ENCODE data around the gene TECRL. TPM values are rescaled to one million over a fixed set of nuclear protein-coding genes. Genes with fewer than 3 reads are reported as not detected.
A peak's percentile ranks its signal among the peaks of the same experiment; 100 is the strongest.

The TECRL gene
- total and polyA plus RNA-seq, 2 experiments from 2014 or later = not detected

GRCh38 chr4:64405761-64406160, 3.5 kb downstream of the TECRL start (continued):
- no peak for TF ChIP-seq ETS1 (IDR thresholded peaks at IDR 0.05)
- no peak for TF ChIP-seq STAT1 (IDR thresholded peaks at IDR 0.05; ENCODE audit: unreplicated experiment)
- TF ChIP-seq ZNF462 (CRISPR knock-in tag; IDR thresholded peaks at IDR 0.05) = no peak
- no peak for TF ChIP-seq EZH2 (IDR thresholded peaks at IDR 0.05; ENCODE audit: low read depth, unreplicated experiment)
- no peak for TF ChIP-seq NANOG (IDR thresholded peaks at IDR 0.05; ENCODE audit: borderline replicate concordance)

- Histone ChIP-seq H3K27me3 (ENCODE audit: insufficient read depth) (no peaks in the 10 kb centered on the region), H3K9me2 (ENCODE audit: insufficient read depth) (no peaks in the 10 kb centered on the region; the same call in 1 of the 2 replicates), H3K36me3 (ENCODE audit: insufficient read depth) (no peaks in the 10 kb centered on the region), H3K4me3 (no peak overlapping the region), H3F3A (replicated peaks; ENCODE audit: low read depth) (no peaks in the 10 kb centered on the region), H3K4me2 (no peak overlapping the region), H3K4me1 (ENCODE audit: insufficient read depth) (no peaks in the 10 kb centered on the region), H3K27ac (ENCODE audit: low read depth) (no peak overlapping the region), H4K20me1 (replicated peaks; ENCODE audit: insufficient read depth) (no peaks in the 10 kb centered on the region), H3K79me2 (replicated peaks; ENCODE audit: insufficient read depth) (no peaks in the 10 kb centered on the region), H2AFZ (0 out of 2 replicates have a peak overlapping the region, but pooled peaks have one; percentile 2)
- no peak for DNase-seq (ENCODE audit: low spot score)
- no peak for ATAC-seq
- no peak overlapping the region for H3K27ac Mint-ChIP-seq
- no peaks in the 10 kb centered on the region for H3K4me1 Mint-ChIP-seq
- H3K4me3 Mint-ChIP-seq = no peak overlapping the region
- peaks cover 19% of the 10 kb centered on the region for H3K9me3 Mint-ChIP-seq
- H3K27me3 Mint-ChIP-seq (ENCODE audit: insufficient read depth, low read depth, poor library complexity) = no peaks in the 10 kb centered on the region
- H3K36me3 Mint-ChIP-seq (ENCODE audit: low read depth) = peaks cover 20% of the 10 kb centered on the region; the same call in 2 of the 3 replicates
- no peak for TF ChIP-seq EZH2 (IDR thresholded peaks at IDR 0.05; ENCODE audit: low read depth, unreplicated experiment)
- no peak for TF ChIP-seq ETS1 (IDR thresholded peaks at IDR 0.05)
- TF ChIP-seq JUNB (IDR thresholded peaks at IDR 0.05; ENCODE audit: unreplicated experiment) = no peak
- no peak for TF ChIP-seq NANOG (IDR thresholded peaks at IDR 0.05; ENCODE audit: borderline replicate concordance)
- TF ChIP-seq STAT1 (IDR thresholded peaks at IDR 0.05; ENCODE audit: unreplicated experiment) = no peak
- TF ChIP-seq ZNF114 (CRISPR knock-in tag; IDR thresholded peaks at IDR 0.05) = no peak
- no peak for TF ChIP-seq POLR2AphosphoS5 (IDR thresholded peaks at IDR 0.05; ENCODE audit: low read depth)
- no peak for TF ChIP-seq CTCF (conservative IDR thresholded peaks at IDR 0.05; ENCODE audit: low read depth in 2 of 2)
- TF ChIP-seq ZNF331 (CRISPR knock-in tag; IDR thresholded peaks at IDR 0.05; ENCODE audit: low read depth) = no peak
- TF ChIP-seq REST (IDR thresholded peaks at IDR 0.05; ENCODE audit: unreplicated experiment) = no peak
Observed at GRCh38 chr4:64402684-64403083, 6.6 kb downstream of the TECRL start.

All from GM23338 (cell line).